HTR-8/SVneo (cell line): ENCODE data around the gene IRGC.
"Not testable (repeated sequence)": the region's sequence is repeated elsewhere in the genome, so short reads cannot be mapped to it uniquely, and the experiment has no call there.

Experiments
- DNase-seq: peaks from one replicate; pipeline ENCODE4 v3.0.0; 2011; ENCODE audit warnings: low spot score, mixed read lengths; ENCODE audit not compliant: insufficient read length
- FAIRE-seq: peaks from 2 replicates; lab custom pipeline; 2011; peaks lifted over from hg19 to GRCh38; lab: Jason Lieb, UNC

Gene IRGC

GRCh38 chr19:43715776-43716175, at the start of gene IRGC:
TSS of gene IRGC (plus strand) at chr19:43716076. CDS start at chr19:43718559, 2,483 bp downstream.
- FAIRE-seq (no peak), DNase-seq (no peak)

- FAIRE-seq (no peak), DNase-seq (no peak)
These were observed 48.6 kb upstream of the IRGC start for GRCh38 chr19:43667126-43667875.

GRCh38 chr19:43667876-43668405, 47.9 kb upstream of the IRGC start:
- DNase-seq (no peak), FAIRE-seq (no peak)

GRCh38 chr19:43668406-43669109, 47.3 kb upstream of the IRGC start:
- DNase-seq (peak; percentile 98), FAIRE-seq (peak; percentile 90)

GRCh38 chr19:43672061-43672679, 43.7 kb upstream of the IRGC start:
- no peak for FAIRE-seq
- DNase-seq = no peak

- no peak for DNase-seq
These were observed 42.2 kb upstream of the IRGC start for GRCh38 chr19:43673637-43674036.

GRCh38 chr19:43674183-43674582, 41.7 kb upstream of the IRGC start:
- no peak for DNase-seq
- FAIRE-seq = no peak

More at GRCh38 chr19:43673637-43674036, 42.2 kb upstream of the IRGC start:
- no peak for FAIRE-seq

GRCh38 chr19:43674596-43674995, 41.3 kb upstream of the IRGC start:
- no peak for FAIRE-seq

GRCh38 chr19:43675269-43675879, 40.5 kb upstream of the IRGC start:
- no peak for FAIRE-seq

More at GRCh38 chr19:43674596-43674995, 41.3 kb upstream of the IRGC start:
- no peak for DNase-seq

GRCh38 chr19:43675906-43676305, 40.0 kb upstream of the IRGC start:
- no peak for DNase-seq
- peak; percentile 85 for FAIRE-seq

More at GRCh38 chr19:43675269-43675879, 40.5 kb upstream of the IRGC start:
- no peak for DNase-seq

- FAIRE-seq = no peak
- DNase-seq = no peak
These were observed 37.2 kb upstream of the IRGC start for GRCh38 chr19:43678512-43679261.

GRCh38 chr19:43681821-43682220, 34.1 kb upstream of the IRGC start:
- DNase-seq (no peak), FAIRE-seq (no peak)

- not testable (repeated sequence) for FAIRE-seq, DNase-seq
These were observed 33.6 kb upstream of the IRGC start for GRCh38 chr19:43682269-43682668.

- no peak for FAIRE-seq
- DNase-seq = no peak
These were observed 32.8 kb upstream of the IRGC start for GRCh38 chr19:43682824-43683661.

GRCh38 chr19:43683905-43684304, 32.0 kb upstream of the IRGC start:
- FAIRE-seq (no peak), DNase-seq (no peak)

GRCh38 chr19:43684326-43684725, 31.6 kb upstream of the IRGC start:
- no peak for DNase-seq
- no peak for FAIRE-seq

- FAIRE-seq (no peak), DNase-seq (no peak)
These were observed 28.2 kb upstream of the IRGC start for GRCh38 chr19:43687660-43687997.

- no peak for DNase-seq
- FAIRE-seq = no peak
These were observed 27.7 kb upstream of the IRGC start for GRCh38 chr19:43688059-43688701.
